Fibroblast of skin of abdomen (primary cell): ENCODE results near the gene ATPAF1.

Source experiments
- DNase-seq: peaks from one replicate; pipeline ENCODE4 v3.0.0-alpha.2; 2013

ATPAF1 gene

DNA sequence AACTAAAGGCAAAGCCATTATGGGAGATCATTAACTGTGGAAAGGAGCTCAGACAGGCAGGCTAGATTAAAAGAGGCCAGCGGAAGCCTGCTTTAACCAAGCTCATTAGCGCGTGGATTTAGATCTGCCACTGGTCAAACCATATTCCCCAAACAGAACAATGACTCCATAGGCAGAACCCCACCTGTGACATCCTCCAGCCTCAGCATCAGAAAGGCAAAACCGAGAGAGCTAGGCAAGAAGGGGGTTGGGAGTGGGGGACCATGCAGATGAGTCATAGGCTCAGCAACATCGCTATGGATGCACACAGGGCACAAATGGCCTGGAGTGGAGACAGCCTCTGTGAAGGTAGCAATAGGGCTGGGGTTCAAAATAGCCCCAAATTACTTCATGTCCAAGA is 84.7 kb downstream of the ATPAF1 start:
- no peak for DNase-seq

DNA sequence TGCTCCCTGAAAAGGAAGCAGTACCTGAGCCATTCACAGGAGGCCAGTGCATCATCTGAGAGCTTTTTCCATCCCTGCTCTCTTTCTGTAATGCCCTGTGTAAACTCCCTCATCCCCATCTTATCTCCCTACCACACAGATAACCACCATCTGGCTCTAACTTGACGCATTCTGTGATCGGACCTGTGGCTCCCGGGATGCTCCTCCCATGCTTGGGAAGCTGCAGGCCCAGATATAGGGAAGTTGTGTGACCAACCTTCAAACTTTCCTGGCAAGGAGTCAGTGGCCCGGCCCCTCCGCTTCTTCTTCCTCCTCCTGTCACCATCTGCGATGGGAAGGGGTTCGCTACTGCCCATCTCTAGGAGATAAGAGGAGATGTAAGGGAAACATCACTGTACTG is 85.2 kb downstream of the ATPAF1 start:
- no peak for DNase-seq
